ENCODE data around the gene RAET1L. TPM values are rescaled to one million over a fixed set of nuclear protein-coding genes. Genes with fewer than 3 reads are reported as not detected.

Gene RAET1L
- total and polyA plus RNA-seq, 9 of the 15 experiments (the other 6 are each of a cell fraction or from before 2014, with no cell fraction given), result not detected

DNA sequence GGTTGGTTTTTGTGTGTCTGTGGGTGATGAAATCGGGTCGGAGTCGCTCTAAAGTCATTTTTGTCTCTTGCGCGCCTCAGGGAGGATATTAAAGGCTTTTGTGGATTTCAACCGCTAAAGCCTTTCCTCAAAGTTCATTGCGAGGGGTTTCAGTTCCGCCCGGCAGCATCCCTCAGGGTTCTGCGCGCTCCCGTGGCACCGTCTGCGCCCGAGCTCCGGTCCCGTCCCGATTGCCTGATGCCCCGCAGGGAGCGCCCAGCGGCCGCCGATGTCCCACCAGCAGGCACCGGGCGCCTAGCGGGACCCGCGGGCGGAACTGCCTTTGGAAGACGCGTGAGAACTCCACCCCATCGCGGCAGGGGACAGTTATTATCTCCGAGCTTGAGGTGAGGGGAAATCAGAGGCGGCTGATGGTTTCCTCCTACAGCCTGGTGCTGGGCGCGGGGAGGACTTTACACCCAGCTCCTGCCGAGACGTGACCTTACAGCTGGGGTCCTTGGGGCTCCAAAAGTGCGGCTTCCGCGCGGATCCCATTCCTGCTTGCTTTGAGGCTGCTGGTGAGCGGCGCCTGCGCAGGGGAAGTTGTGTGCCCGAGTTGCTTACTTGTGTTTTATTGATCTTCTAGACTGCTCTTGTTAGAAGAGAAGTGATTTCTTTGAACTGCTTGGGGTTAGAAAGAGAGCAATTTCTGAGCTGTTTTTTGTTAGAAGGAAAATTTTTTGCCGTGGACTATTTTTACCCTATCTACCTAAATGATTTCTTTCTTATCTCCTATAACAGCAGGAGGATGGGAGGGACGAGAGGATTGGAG, 34.5 kb downstream of the RAET1L start:
- TF ChIP-seq, protein P1, sequence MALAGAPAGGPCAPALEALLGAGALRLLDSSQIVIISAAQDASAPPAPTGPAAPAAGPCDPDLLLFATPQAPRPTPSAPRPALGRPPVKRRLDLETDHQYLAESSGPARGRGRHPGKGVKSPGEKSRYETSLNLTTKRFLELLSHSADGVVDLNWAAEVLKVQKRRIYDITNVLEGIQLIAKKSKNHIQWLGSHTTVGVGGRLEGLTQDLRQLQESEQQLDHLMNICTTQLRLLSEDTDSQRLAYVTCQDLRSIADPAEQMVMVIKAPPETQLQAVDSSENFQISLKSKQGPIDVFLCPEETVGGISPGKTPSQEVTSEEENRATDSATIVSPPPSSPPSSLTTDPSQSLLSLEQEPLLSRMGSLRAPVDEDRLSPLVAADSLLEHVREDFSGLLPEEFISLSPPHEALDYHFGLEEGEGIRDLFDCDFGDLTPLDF (CRISPR knock-in tag; IDR thresholded peaks at IDR 0.05), result no peak
- TF ChIP-seq POLR2B (IDR thresholded peaks at IDR 0.05; ENCODE audit: low read depth, partially characterized antibody) (no peak), NRF1 (conservative IDR thresholded peaks at IDR 0.05 in 1 of 2, IDR thresholded peaks at IDR 0.05 in 1 of 2) (peak; percentile 65 to 71), PRPF4 (IDR thresholded peaks at IDR 0.05; ENCODE audit: insufficient read depth, low read depth, low read length, poor library complexity, severe bottlenecking) (no peak), MAFG (tag; conservative IDR thresholded peaks at IDR 0.05) (no peak), HCFC1 (IDR thresholded peaks at IDR 0.05; ENCODE audit: low read depth, low read length) (no peak)
- TF ChIP-seq, protein P2, sequence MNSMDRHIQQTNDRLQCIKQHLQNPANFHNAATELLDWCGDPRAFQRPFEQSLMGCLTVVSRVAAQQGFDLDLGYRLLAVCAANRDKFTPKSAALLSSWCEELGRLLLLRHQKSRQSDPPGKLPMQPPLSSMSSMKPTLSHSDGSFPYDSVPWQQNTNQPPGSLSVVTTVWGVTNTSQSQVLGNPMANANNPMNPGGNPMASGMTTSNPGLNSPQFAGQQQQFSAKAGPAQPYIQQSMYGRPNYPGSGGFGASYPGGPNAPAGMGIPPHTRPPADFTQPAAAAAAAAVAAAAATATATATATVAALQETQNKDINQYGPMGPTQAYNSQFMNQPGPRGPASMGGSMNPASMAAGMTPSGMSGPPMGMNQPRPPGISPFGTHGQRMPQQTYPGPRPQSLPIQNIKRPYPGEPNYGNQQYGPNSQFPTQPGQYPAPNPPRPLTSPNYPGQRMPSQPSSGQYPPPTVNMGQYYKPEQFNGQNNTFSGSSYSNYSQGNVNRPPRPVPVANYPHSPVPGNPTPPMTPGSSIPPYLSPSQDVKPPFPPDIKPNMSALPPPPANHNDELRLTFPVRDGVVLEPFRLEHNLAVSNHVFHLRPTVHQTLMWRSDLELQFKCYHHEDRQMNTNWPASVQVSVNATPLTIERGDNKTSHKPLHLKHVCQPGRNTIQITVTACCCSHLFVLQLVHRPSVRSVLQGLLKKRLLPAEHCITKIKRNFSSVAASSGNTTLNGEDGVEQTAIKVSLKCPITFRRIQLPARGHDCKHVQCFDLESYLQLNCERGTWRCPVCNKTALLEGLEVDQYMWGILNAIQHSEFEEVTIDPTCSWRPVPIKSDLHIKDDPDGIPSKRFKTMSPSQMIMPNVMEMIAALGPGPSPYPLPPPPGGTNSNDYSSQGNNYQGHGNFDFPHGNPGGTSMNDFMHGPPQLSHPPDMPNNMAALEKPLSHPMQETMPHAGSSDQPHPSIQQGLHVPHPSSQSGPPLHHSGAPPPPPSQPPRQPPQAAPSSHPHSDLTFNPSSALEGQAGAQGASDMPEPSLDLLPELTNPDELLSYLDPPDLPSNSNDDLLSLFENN (IDR thresholded peaks at IDR 0.05; ENCODE audit: low read depth in 2 of 2, low read length in 2 of 2), result no peak
- peaks cover 0 to 11% of the 10 kb centered on the region in 2 experiments; a peak in 1 of 5 replicates for H3K4me1 ChIP-seq (replicated peaks in 1 of 2; ENCODE audit: control insufficient read depth in 2 of 2, insufficient read depth in 2 of 2, low read length in 2 of 2)
- no peak overlapping the region for H3K4me3 ChIP-seq
- H3K36me3 ChIP-seq (ENCODE audit: control insufficient read depth, insufficient read depth, low read length), result no peaks in the 10 kb centered on the region
- ChIA-PET POLR2A (interaction anchor here (0.7 to 1.0 kb wide), 2 partner anchors 9 to 641 kb away, joined by 3 read pairs; no protein-coding TSS in a partner anchor), CTCF (ENCODE audit: low intra/inter-chr PET ratio) (interaction anchor here (0.5 kb wide), 1 partner anchor 891 kb away, joined by 3 read pairs; no protein-coding TSS in a partner anchor)
- intact Hi-C loops (cut with micrococcal nuclease), result no loop called here
- no peak overlapping the region for H2AFZ ChIP-seq (ENCODE audit: low read depth, low read length)
- H3K4me2 ChIP-seq (ENCODE audit: insufficient read depth, low read length), result no peak overlapping the region
- WGBS (ENCODE audit: insufficient coverage, low coverage, missing lambda C conversion rate), result 9% methylated on average over 46 of the region's 49 CpGs
- H3K27ac ChIP-seq (ENCODE audit: extremely low read depth, low read depth, low read length), result no peak overlapping the region
- no peaks in the 10 kb centered on the region for H3K79me2 ChIP-seq (ENCODE audit: control insufficient read depth, insufficient read depth, low read length)
- in situ Hi-C loops (cut with MboI), result no loop called here
- H4K20me1 ChIP-seq (replicated peaks; ENCODE audit: control insufficient read depth, insufficient read depth, low read length), result peaks cover 4% of the 10 kb centered on the region
- no peak overlapping the region for H3K9ac ChIP-seq (ENCODE audit: insufficient read depth in 1 of 2, low read depth in 2 of 2, low read length in 2 of 2)
- H3K9me1 ChIP-seq (ENCODE audit: control insufficient read depth, insufficient read depth, low read length), result no peaks in the 10 kb centered on the region
- peaks cover 68% of the 10 kb centered on the region in 2 experiments for H3K27me3 ChIP-seq (ENCODE audit: control insufficient read depth in 2 of 2, insufficient read depth in 2 of 2, low read length in 2 of 2)
- ATAC-seq (no peak; the same call in 1 of the 3 replicates), FAIRE-seq (no peak), DNase-seq (ENCODE audit: extremely low read depth in 1 of 4, low spot score in 3 of 4) (peak in 1 of 4 experiments; percentile 18)
- no peaks in the 10 kb centered on the region for H3K9me3 ChIP-seq (replicated peaks; ENCODE audit: control insufficient read depth, insufficient read depth, low read depth, low read length)
- no TSS peak for BruUV-seq (replicated peaks)

Data from K562 (cell line).